ENCODE data around the gene AGBL5.

AGBL5 gene

DNA sequence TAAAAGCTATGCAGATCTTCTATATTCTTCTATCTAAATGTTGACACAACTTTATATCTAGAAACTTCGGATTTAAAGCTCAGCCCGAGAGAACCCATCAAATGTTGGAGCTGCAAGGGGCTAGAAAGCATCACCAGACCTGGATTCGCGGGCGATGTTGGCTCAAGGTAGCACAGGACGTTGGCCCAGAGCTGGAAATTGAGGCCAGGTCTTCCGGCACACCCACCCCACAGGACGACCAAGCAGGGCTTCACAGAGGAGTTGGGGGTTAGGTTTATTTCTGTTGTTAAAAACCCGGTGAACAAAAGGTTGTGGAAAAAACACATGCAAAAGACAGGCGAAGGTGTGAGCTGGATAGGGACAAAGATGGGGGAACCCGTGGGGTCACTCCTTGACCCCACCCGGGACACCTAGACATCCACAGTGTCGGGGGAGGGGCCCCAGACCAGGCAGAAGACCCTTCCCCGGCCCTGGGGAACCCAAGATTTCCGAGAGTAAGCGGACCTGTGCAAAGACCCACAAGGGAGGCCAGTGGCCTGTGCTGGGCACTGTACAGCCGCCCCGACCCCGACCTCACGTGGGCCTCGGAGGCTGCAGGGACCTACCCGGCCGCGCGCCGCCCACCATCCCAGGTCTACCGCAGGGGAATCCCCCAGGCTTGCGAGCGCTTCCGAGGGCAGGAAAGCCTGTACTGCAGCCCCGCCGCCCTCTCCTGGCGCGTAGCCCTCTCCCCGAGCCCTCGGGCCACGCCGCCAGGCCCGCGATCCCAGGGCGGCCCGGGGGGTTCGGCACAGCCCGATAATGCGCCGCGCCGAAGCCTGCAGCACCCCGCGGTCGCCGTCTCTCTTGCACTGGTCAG is 1.8 kb upstream of the AGBL5 start:
- in situ Hi-C loops (cut with HindIII; ENCODE audit: low sequenced_read_pairs), result no loop called here

- in situ Hi-C loops (cut with HindIII; ENCODE audit: low sequenced_read_pairs), result no loop called here
These were observed 1.0 kb upstream of the AGBL5 start for GRCh38 chr2:27050281-27050995.

DNA sequence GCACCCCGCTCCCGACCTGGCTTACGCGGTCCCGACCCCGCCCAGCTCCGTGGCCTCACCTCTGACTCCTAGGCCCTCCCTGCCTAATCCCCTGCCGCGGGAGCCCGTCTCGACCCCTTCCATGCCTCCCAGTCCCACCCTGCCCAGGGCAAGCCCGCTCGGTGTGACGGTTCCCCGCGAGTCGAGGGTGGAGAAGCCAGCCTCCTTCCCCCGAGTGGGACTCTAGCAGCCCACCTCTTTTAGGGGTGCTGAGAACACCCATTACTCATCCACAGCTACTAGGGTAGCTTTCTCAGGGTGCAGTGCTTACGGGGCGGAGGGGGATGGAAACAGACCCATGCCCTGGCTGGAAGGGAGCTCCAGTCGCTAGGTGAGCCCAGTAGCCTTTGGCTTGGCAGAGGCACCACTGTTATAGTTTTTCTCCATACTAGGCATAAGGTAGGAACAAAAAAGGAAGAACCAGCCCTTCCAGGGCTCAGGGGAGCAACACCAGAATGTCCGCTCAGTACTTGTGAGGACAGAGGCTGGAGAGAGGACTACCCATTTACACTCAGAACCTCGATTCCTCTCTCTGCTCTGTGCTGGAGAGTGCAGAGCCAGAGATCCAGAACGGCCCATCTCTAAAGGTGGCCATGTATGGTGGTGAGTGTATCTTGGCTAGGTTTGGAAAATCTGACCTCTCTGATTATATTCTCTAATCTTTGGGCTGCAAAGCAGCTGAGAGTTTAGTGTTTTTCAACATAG is 606 bp downstream of the AGBL5 start:
- in situ Hi-C loops (cut with HindIII; ENCODE audit: low sequenced_read_pairs), result no loop called here

DNA sequence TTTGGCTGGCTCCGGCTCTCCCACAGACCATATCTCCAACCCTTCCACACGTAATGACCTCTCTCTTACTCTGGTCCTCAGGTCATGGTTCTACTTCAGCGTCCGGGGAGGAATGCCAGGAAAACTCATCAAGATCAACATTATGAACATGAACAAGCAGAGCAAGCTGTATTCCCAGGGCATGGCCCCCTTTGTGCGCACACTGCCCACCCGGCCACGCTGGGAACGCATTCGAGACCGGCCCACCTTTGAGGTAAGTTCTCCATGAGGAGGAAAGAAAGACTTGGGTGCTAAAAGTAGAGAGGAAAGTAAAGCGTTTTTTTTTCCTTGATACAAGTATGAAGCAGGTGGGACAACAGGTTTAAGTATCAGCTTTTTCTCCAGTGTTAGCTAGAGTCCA is 1.9 kb downstream of the AGBL5 start:
- in situ Hi-C loops (cut with HindIII; ENCODE audit: low sequenced_read_pairs), result no loop called here

DNA sequence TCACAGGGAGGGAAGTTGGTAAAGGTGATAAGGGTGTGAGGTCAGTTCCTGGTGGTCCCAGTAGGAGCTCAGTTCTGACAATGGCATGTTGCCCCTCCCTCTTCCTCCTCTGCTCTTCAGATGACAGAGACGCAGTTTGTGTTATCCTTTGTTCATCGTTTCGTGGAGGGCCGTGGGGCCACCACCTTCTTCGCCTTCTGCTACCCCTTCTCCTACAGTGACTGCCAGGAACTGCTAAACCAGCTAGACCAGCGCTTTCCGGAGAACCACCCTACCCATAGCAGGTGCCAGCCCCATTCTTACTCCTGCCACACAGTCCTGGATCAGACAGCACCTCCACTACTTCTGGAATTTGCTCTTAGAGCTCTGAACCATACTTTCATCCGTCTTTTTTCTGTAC is 2.3 kb downstream of the AGBL5 start:
- in situ Hi-C loops (cut with HindIII; ENCODE audit: low sequenced_read_pairs), result no loop called here

- in situ Hi-C loops (cut with HindIII; ENCODE audit: low sequenced_read_pairs), result no loop called here
These were observed 3.3 kb downstream of the AGBL5 start for GRCh38 chr2:27054721-27055120.

GRCh38 chr2:27057184-27057583 is 5.7 kb downstream of the AGBL5 start:
- in situ Hi-C loops (cut with HindIII; ENCODE audit: low sequenced_read_pairs), result no loop called here

DNA sequence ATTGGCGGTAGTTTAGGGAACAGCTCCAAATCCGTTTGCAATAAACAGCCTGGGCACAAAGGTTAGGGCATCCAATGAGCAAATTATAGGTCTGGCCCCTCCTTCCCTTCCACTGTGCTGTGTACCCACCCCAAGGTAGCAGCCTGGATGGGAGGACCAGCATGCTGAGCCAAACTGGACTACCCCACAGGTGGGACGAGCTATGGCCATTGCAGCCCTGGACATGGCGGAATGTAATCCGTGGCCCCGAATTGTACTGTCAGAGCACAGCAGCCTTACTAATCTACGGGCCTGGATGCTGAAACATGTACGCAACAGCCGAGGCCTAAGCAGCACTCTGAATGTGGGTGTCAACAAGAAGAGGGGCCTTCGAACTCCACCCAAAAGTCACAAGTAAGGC is 6.7 kb downstream of the AGBL5 start:
- in situ Hi-C loops (cut with HindIII; ENCODE audit: low sequenced_read_pairs), result no loop called here

DNA sequence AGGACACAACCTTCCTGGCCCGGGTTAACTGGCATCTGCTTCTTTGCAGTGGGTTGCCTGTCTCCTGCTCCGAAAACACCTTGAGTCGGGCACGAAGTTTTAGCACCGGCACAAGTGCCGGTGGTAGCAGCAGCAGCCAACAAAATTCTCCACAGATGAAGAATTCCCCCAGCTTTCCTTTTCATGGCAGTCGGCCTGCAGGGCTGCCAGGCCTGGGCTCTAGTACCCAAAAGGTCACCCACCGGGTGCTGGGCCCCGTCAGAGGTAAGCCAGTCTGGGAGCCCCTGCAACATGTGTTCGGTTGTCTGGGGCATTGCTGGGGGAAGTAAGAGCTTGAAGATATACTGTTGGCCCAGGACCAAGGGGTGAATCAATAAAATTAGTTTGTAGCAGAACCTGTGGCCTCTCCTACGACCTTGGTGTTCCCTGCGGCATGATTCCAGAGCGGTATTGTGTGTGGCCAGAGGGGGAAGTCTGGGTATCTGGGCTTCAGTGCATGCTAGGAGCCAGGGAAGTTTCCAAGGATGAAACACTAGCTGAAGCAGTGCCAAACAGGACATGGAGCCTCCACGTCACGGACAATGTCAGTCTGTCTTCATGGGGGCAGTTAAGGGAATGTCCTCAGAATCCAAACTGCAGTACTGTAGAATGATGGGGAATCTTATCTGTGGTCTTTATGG is 7.8 kb downstream of the AGBL5 start:
- in situ Hi-C loops (cut with HindIII; ENCODE audit: low sequenced_read_pairs), result no loop called here

DNA sequence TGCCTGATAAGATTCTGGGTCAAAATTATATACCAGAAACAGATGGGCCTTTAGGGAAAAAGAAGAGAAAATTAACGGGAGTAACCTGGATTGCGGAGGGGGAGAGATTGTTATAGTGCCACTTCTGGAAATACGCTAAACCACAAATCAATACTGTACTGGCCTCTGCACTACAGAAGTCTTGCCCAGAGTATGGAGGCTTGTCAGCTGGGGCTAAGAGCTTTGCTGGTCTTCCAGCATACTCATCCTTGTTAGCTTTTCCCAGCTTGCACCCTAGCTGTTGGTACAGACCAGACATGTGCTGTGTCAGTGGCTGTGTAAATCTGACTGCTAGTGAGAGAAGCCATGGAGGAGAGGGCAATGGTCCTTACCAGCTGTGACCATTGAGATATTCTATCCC is 8.9 kb downstream of the AGBL5 start:
- in situ Hi-C loops (cut with HindIII; ENCODE audit: low sequenced_read_pairs), result no loop called here

GRCh38 chr2:27065128-27065527 is 13.7 kb downstream of the AGBL5 start:
- in situ Hi-C loops (cut with HindIII; ENCODE audit: low sequenced_read_pairs), result loop anchor here (5.0 kb wide), 1 partner anchor 83 kb away; no protein-coding TSS in a partner anchor

DNA sequence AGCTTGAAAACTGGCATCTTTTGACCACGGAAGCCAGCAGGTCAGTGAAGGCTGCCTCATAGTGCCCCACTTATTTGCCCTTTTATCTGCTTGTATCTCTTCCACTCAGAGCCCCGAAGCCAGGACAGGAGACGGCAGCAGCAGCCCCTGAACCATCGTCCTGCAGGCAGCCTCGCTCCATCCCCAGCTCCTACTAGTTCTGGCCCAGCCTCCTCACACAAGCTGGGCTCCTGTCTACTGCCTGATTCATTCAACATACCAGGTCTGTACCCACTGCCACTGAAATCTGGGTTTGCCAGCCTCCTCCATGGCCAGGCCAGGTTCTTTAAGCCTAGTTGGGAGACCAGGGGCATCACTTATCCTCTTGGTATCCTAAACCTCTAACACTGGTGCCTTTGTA is 15.9 kb downstream of the AGBL5 start:
- in situ Hi-C loops (cut with HindIII; ENCODE audit: low sequenced_read_pairs), result loop anchor here (5.0 kb wide), 1 partner anchor 85 kb away; no protein-coding TSS in a partner anchor

DNA sequence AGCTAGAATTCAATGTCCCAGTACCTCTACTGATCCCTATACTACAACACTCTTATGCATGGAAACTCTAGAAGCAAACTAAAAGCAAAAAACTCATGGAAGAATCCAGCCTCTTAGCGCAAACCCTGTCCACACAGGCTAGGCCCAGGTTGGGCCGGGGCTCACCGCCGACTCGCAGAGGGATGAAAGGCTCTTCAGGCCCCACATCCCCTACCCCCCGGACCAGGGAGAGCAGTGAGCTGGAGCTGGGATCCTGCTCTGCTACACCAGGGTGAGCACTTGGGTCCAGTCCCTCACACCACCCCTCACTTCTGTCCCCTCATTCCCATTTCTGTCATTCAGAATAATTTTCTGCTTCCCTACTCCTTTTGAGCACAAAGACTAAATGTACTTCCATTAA is 18.0 kb downstream of the AGBL5 start:
- in situ Hi-C loops (cut with HindIII; ENCODE audit: low sequenced_read_pairs), result loop anchor here (5.0 kb wide), 1 partner anchor 87 kb away; no protein-coding TSS in a partner anchor

GRCh38 chr2:27069961-27070618 is 18.6 kb downstream of the AGBL5 start:
- in situ Hi-C loops (cut with HindIII; ENCODE audit: low sequenced_read_pairs), result loop anchor here (5.0 kb wide), 1 partner anchor 88 kb away; no protein-coding TSS in a partner anchor

GRCh38 chr2:27070653-27071276 is 19.3 kb downstream of the AGBL5 start:
- in situ Hi-C loops (cut with HindIII; ENCODE audit: low sequenced_read_pairs), result no loop called here

GRCh38 chr2:27071277-27071989 is 20.0 kb downstream of the AGBL5 start, which contains the start of gene OST4:
Gene OST4 (minus strand): TSS chr2:27071654.
- in situ Hi-C loops (cut with HindIII; ENCODE audit: low sequenced_read_pairs), result no loop called here

DNA sequence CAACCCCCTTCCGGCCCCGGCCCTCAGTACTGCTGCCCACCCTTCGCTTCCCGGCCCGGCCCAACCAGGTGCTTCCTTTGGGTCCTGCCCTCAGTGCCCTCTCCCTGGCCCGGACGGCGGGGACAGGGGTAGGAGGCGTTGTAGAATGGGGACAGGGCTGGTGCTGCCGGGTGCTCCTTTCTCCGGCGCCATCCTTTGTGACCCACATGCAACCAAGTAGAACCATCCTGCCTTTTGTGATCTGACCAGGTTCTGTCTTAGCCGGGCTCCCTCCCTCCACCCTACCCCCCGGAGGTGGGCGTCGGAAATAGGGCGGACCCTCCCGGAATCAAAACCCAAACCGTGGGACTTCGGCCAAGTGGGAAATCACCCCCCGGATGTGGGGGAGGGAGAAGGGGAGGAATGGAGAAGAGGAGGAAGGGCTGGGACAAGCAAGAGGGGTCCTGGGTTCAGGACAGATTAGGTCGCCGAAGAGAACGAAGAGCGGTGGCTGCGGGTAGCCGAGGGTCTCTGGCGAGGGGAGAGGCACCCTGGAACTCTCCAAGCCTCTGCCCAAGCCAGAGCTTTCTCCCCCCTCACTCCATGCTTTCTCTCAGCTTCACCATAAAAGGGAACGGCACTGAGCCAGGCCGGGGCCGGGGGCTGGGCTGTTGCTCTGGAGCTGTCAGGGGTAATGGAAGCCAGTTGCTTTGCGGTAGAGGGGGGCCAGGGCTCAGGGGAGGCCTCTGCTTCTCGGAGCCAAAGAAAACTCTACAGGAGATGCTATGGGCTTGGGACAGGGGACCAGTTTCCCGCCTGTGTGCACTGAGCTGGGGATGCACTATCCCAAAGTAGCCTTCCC is 20.7 kb downstream of the AGBL5 start:
- in situ Hi-C loops (cut with HindIII; ENCODE audit: low sequenced_read_pairs), result no loop called here

- in situ Hi-C loops (cut with HindIII; ENCODE audit: low sequenced_read_pairs), result no loop called here
These were observed 21.5 kb downstream of the AGBL5 start for GRCh38 chr2:27072920-27073319.

Measured in endothelial cell of hepatic sinusoid (primary cell).